GM23338 (cell line): ENCODE data around the gene STAMBPL1. TPM values are rescaled to one million over a fixed set of nuclear protein-coding genes. Genes with fewer than 3 reads are reported as not detected.

Experiments used
- ATAC-seq: fragments of 200-7000 bp; cut with Tn5 transposase; 3 replicates; pipeline ENCODE4 v1.9.1; 2020
- DNase-seq: peaks from one replicate; pipeline ENCODE4 v3.0.0-alpha.2; 2015; ENCODE audit warnings: low spot score
- H2AFZ ChIP-seq: fragments of 200-600 bp; sonication (generic); 2 replicates; pipeline ENCODE4 v1.8.0; 2016; ENCODE audit warnings: antibody characterized with exemption, mild to moderate bottlenecking, moderate library complexity
- H3F3A ChIP-seq: fragments of 200-600 bp; sonication (generic); replicated peaks from 2 replicates; pipeline ENCODE4 v1.8.0; 2017; ENCODE audit warnings: antibody characterized with exemption, mixed run types, low read depth
- H3K27ac ChIP-seq: fragments of 200-600 bp; sonication (generic); 2 replicates; pipeline ENCODE4 v1.6.1; 2016; ENCODE audit warnings: low read depth
- H3K27me3 ChIP-seq: fragments of 200-600 bp; sonication (generic); 2 replicates; pipeline ENCODE4 v1.8.0; 2016; ENCODE audit warnings: mild to moderate bottlenecking, mixed run types, moderate library complexity; ENCODE audit not compliant: insufficient read depth
- H3K36me3 ChIP-seq: fragments of 200-600 bp; sonication (generic); 2 replicates; pipeline ENCODE4 v1.8.0; 2016; ENCODE audit warnings: mild to moderate bottlenecking; ENCODE audit not compliant: insufficient read depth
- H3K4me1 ChIP-seq: fragments of 200-600 bp; sonication (generic); 2 replicates; pipeline ENCODE4 v1.8.0; 2016; ENCODE audit warnings: mild to moderate bottlenecking, moderate library complexity; ENCODE audit not compliant: insufficient read depth
- H3K4me2 ChIP-seq: fragments of 200-600 bp; sonication (generic); 2 replicates; pipeline ENCODE4 v1.7.1; 2017; ENCODE audit warnings: mixed run types
- H3K4me3 ChIP-seq: fragments of 200-600 bp; sonication (generic); 2 replicates; pipeline ENCODE4 v1.6.1; 2016; ENCODE audit warnings: mixed run types
- H3K79me2 ChIP-seq: fragments of 200-600 bp; sonication (generic); replicated peaks from 2 replicates; pipeline ENCODE4 v1.8.0; 2017; ENCODE audit warnings: mild to moderate bottlenecking; ENCODE audit not compliant: insufficient read depth
- H3K9me2 ChIP-seq: fragments of 200-600 bp; sonication (generic); 2 replicates; pipeline ENCODE4 v1.8.0; 2017; ENCODE audit not compliant: insufficient read depth
- H4K20me1 ChIP-seq: fragments of 200-600 bp; sonication (generic); replicated peaks from 2 replicates; pipeline ENCODE4 v1.8.0; 2017; ENCODE audit warnings: mild to moderate bottlenecking; ENCODE audit not compliant: insufficient read depth
- H3K27ac Mint-ChIP-seq: 2 replicates; pipeline ENCODE4 v1.8.0; 2020; ENCODE audit warnings: inconsistent platforms, mild to moderate bottlenecking, moderate library complexity, mixed read lengths
- H3K27me3 Mint-ChIP-seq: 3 replicates; pipeline ENCODE4 v1.8.0; 2022; ENCODE audit warnings: low read depth, mild to moderate bottlenecking, moderate library complexity, mixed read lengths, inconsistent platforms; ENCODE audit not compliant: insufficient read depth, poor library complexity
- H3K36me3 Mint-ChIP-seq: 3 replicates; pipeline ENCODE4 v1.8.0; 2021; ENCODE audit warnings: low read depth, mild to moderate bottlenecking, inconsistent platforms, moderate library complexity, mixed read lengths
- H3K4me1 Mint-ChIP-seq: 3 replicates; pipeline ENCODE4 v1.8.0; 2020; ENCODE audit warnings: mild to moderate bottlenecking, inconsistent platforms, mixed read lengths
- H3K4me3 Mint-ChIP-seq: 3 replicates; pipeline ENCODE4 v1.8.0; 2021; ENCODE audit warnings: moderate library complexity, mild to moderate bottlenecking, inconsistent platforms, mixed read lengths
- H3K9me3 Mint-ChIP-seq: 3 replicates; pipeline ENCODE4 v1.8.0; 2020; ENCODE audit warnings: moderate library complexity, mild to moderate bottlenecking, inconsistent platforms, mixed read lengths
- CREB1 ChIP-seq: fragments of 250-450 bp; sonication (Bioruptor Pico); IDR thresholded peaks from 2 replicates; pipeline ENCODE4 v1.5.0; 2020; ENCODE audit warnings: low read depth, mild to moderate bottlenecking, moderate library complexity
- CTCF ChIP-seq, 2 experiments: fragments of 200-600 bp in 1 of 2; sonication (generic) in 1 of 2; conservative IDR thresholded peaks; 2 replicates each; pipeline versions ENCODE4 v1.5.1 to v1.6.1; 2016 to 2017; ENCODE audit warnings: antibody characterized with exemption in 2 of 2, low read depth in 2 of 2, mild to moderate bottlenecking in 2 of 2, moderate library complexity in 1 of 2
- ETS1 ChIP-seq: IDR thresholded peaks from 2 replicates; pipeline ENCODE4 v1.6.1; 2016; ENCODE audit warnings: antibody characterized with exemption
- EZH2 ChIP-seq: fragments of 200-600 bp; sonication (generic); IDR thresholded peaks from one replicate; pipeline ENCODE4 v1.8.0; 2017; ENCODE audit warnings: antibody characterized with exemption, mild to moderate bottlenecking, low read depth; ENCODE audit not compliant: unreplicated experiment
- EZH2phosphoT487 ChIP-seq: fragments of 200-600 bp; sonication (generic); IDR thresholded peaks from one replicate; pipeline ENCODE4 v1.8.1; 2018; ENCODE audit warnings: antibody characterized with exemption; ENCODE audit not compliant: unreplicated experiment
- JUNB ChIP-seq: IDR thresholded peaks from one replicate; pipeline ENCODE4 v1.6.1; 2016; ENCODE audit warnings: antibody characterized with exemption; ENCODE audit not compliant: unreplicated experiment
- NANOG ChIP-seq: IDR thresholded peaks from 2 replicates; pipeline ENCODE4 v1.6.1; 2016; ENCODE audit warnings: antibody characterized with exemption, borderline replicate concordance
- POLR2AphosphoS5 ChIP-seq: IDR thresholded peaks from 2 replicates; pipeline ENCODE4 v1.6.1; 2016; ENCODE audit warnings: antibody characterized with exemption, low read depth
- REST ChIP-seq: IDR thresholded peaks from one replicate; pipeline ENCODE4 v1.6.1; 2018; ENCODE audit warnings: antibody characterized with exemption; ENCODE audit not compliant: unreplicated experiment
- STAT1 ChIP-seq: IDR thresholded peaks from one replicate; pipeline ENCODE4 v1.6.1; 2016; ENCODE audit warnings: antibody characterized with exemption; ENCODE audit not compliant: unreplicated experiment
- ZNF114 ChIP-seq: fragments of 250-450 bp; sonication (Bioruptor Pico); IDR thresholded peaks from 2 replicates; pipeline ENCODE4 v1.5.0; 2020; ENCODE audit warnings: mild to moderate bottlenecking, moderate library complexity
- ZNF331 ChIP-seq: fragments of 250-450 bp; sonication (Bioruptor Pico); IDR thresholded peaks from 2 replicates; pipeline ENCODE4 v1.5.0; 2020; ENCODE audit warnings: low read depth, mild to moderate bottlenecking, moderate library complexity
- ZNF462 ChIP-seq: fragments of 250-450 bp; sonication (Bioruptor Pico); IDR thresholded peaks from 2 replicates; pipeline ENCODE4 v1.5.0; 2020; ENCODE audit warnings: mild to moderate bottlenecking, moderate library complexity
- polyA plus RNA-seq: library from polyadenylated mRNA; unstranded; fragments of >200 nt; fragmentation: Nextera tagmentation; extraction: Ambion mirVana; gene quantifications from 2 replicates; pipeline ENCODE4 v1.2.1, GENCODE V29; 2016
- total RNA-seq: library from RNA; depleted of rRNA; stranded (reverse); fragments of >200 nt; shearing (Covaris generic); gene quantifications from 2 replicates; pipeline ENCODE4 v1.2.3, GENCODE V29; 2014

Gene STAMBPL1
- total and polyA plus RNA-seq, 2 experiments from 2014 or later = 2.5 to 11.5 TPM

GRCh38 chr10:88920986-88921593 is 41.0 kb downstream of the STAMBPL1 start:
- no peaks in the 10 kb centered on the region for H3K4me1 Mint-ChIP-seq
- no peaks in the 10 kb centered on the region for H3K27me3 Mint-ChIP-seq
- no peaks in the 10 kb centered on the region for H3K4me1 ChIP-seq
- no peak for DNase-seq
- H3K9me2 ChIP-seq = no peaks in the 10 kb centered on the region
- H3F3A ChIP-seq = no peaks in the 10 kb centered on the region
- no peak overlapping the region for H3K4me2 ChIP-seq
- no peak overlapping the region for H3K27ac ChIP-seq
- no peak overlapping the region for H3K4me3 Mint-ChIP-seq
- H3K79me2 ChIP-seq = no peaks in the 10 kb centered on the region
- H3K27ac Mint-ChIP-seq = no peak overlapping the region
- H4K20me1 ChIP-seq = no peaks in the 10 kb centered on the region
- H3K27me3 ChIP-seq = no peaks in the 10 kb centered on the region
- TF ChIP-seq ETS1 = no peak
- TF ChIP-seq POLR2AphosphoS5 = no peak
- no peak for TF ChIP-seq JUNB
- no peak for TF ChIP-seq ZNF462 (CRISPR knock-in tag)
- no peak for TF ChIP-seq NANOG
- TF ChIP-seq ZNF114 (CRISPR knock-in tag) = no peak
- no peak for TF ChIP-seq EZH2
- TF ChIP-seq ZNF331 (CRISPR knock-in tag) = no peak
- TF ChIP-seq CREB1 (CRISPR knock-in tag) = no peak
- TF ChIP-seq REST = no peak
- no peak for TF ChIP-seq EZH2phosphoT487
- TF ChIP-seq CTCF (conservative IDR thresholded peaks at IDR 0.05; ENCODE audit: low read depth in 2 of 2) = no peak
- no peak for TF ChIP-seq STAT1
- H2AFZ ChIP-seq = no peak overlapping the region
- no peak for ATAC-seq
- no peaks in the 10 kb centered on the region for H3K36me3 ChIP-seq
- H3K4me3 ChIP-seq = no peak overlapping the region
- H3K9me3 Mint-ChIP-seq = no peaks in the 10 kb centered on the region
- H3K36me3 Mint-ChIP-seq = no peaks in the 10 kb centered on the region
